HEK293 (cell line): ENCODE measurements around the gene ASCC1.

Source experiments
- CTCF ChIP-seq: fragments of 450-650 bp; formaldehyde crosslinking; IDR thresholded peaks from 2 replicates; pipeline ENCODE4 v1.5.1; 2016; ENCODE audit warnings: missing biosample characterization, missing genetic modification characterization
- YY1 ChIP-seq: fragments of 450-650 bp; formaldehyde crosslinking; IDR thresholded peaks from 2 replicates; pipeline ENCODE4 v1.5.1; 2018; ENCODE audit warnings: missing biosample characterization, missing genetic modification characterization
- ZNF529 ChIP-seq: fragments of 450-650 bp; formaldehyde crosslinking; IDR thresholded peaks from 2 replicates; pipeline ENCODE4 v1.5.1; 2017; ENCODE audit warnings: missing genetic modification characterization, missing biosample characterization; ENCODE audit not compliant: insufficient replicate concordance
- ZNF658 ChIP-seq: fragments of 450-650 bp; formaldehyde crosslinking; IDR thresholded peaks from 2 replicates; pipeline ENCODE4; 2016; ENCODE audit warnings: missing biosample characterization, missing genetic modification characterization
- ZNF791 ChIP-seq: fragments of 450-650 bp; formaldehyde crosslinking; IDR thresholded peaks from 2 replicates; pipeline ENCODE4 v1.5.1; 2016; ENCODE audit warnings: missing biosample characterization, missing genetic modification characterization
- ZSCAN30 ChIP-seq: fragments of 450-650 bp; IDR thresholded peaks from 2 replicates; pipeline ENCODE4 v1.5.1; 2018; ENCODE audit warnings: missing biosample characterization, mild to moderate bottlenecking, missing genetic modification characterization, moderate library complexity
- ZSCAN4 ChIP-seq: fragments of 450-650 bp; formaldehyde crosslinking; IDR thresholded peaks from 2 replicates; pipeline ENCODE4 v1.5.1; 2017; ENCODE audit warnings: missing biosample characterization, missing genetic modification characterization
- TF ChIP-seq, protein P1 (sequence below): fragments of 450-650 bp; IDR thresholded peaks from 2 replicates; pipeline ENCODE4 v1.5.1; 2018; ENCODE audit warnings: missing biosample characterization, mild to moderate bottlenecking, missing genetic modification characterization
- TF ChIP-seq, protein P2 (sequence below): fragments of 450-650 bp; formaldehyde crosslinking; IDR thresholded peaks from 2 replicates; pipeline ENCODE4 v1.5.1; 2016; ENCODE audit warnings: missing biosample characterization, missing genetic modification characterization

GRCh38 chr10:72264536-72264935, 48.5 kb upstream of the ASCC1 start:
- TF ChIP-seq CTCF (no peak), ZSCAN4 (no peak), ZSCAN30 (tag by site-specific recombination) (no peak), ZNF529 (tag by site-specific recombination) (no peak), ZNF658 (tag by site-specific recombination) (no peak), ZNF791 (tag by site-specific recombination) (no peak), YY1 (tag by site-specific recombination) (no peak)
- TF ChIP-seq, protein P1, sequence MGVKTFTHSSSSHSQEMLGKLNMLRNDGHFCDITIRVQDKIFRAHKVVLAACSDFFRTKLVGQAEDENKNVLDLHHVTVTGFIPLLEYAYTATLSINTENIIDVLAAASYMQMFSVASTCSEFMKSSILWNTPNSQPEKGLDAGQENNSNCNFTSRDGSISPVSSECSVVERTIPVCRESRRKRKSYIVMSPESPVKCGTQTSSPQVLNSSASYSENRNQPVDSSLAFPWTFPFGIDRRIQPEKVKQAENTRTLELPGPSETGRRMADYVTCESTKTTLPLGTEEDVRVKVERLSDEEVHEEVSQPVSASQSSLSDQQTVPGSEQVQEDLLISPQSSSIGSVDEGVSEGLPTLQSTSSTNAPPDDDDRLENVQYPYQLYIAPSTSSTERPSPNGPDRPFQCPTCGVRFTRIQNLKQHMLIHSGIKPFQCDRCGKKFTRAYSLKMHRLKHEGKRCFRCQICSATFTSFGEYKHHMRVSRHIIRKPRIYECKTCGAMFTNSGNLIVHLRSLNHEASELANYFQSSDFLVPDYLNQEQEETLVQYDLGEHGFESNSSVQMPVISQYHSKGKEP = no peak
- TF ChIP-seq, protein P2, sequence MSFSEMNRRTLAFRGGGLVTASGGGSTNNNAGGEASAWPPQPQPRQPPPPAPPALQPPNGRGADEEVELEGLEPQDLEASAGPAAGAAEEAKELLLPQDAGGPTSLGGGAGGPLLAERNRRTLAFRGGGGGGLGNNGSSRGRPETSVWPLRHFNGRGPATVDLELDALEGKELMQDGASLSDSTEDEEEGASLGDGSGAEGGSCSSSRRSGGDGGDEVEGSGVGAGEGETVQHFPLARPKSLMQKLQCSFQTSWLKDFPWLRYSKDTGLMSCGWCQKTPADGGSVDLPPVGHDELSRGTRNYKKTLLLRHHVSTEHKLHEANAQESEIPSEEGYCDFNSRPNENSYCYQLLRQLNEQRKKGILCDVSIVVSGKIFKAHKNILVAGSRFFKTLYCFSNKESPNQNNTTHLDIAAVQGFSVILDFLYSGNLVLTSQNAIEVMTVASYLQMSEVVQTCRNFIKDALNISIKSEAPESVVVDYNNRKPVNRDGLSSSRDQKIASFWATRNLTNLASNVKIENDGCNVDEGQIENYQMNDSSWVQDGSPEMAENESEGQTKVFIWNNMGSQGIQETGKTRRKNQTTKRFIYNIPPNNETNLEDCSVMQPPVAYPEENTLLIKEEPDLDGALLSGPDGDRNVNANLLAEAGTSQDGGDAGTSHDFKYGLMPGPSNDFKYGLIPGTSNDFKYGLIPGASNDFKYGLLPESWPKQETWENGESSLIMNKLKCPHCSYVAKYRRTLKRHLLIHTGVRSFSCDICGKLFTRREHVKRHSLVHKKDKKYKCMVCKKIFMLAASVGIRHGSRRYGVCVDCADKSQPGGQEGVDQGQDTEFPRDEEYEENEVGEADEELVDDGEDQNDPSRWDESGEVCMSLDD = no peak
